IMR-90 (cell line): Measurements from ENCODE around the gene THYN1. TPM values are rescaled to one million over a fixed set of nuclear protein-coding genes. Genes with fewer than 3 reads are reported as not detected.

ENCODE experiments used
- ATAC-seq: fragments of 200-7000 bp; cut with Tn5 transposase; 2 replicates; pipeline ENCODE4 v1.9.1; 2020; ENCODE audit warnings: low read depth, mild to moderate bottlenecking, moderate library complexity
- BruUV-seq: library from RNA; stranded (reverse); fragments of 400-500 nt; replicated peaks from 2 replicates; lab custom pipeline; 2021; lab: Mats Ljungman, UMichigan
- CTCF ChIA-PET: fragments of 300-600 bp; formaldehyde crosslinking; extraction: SDS; loops from one replicate; lab custom pipeline; 2021; ENCODE audit warnings: antibody characterized with exemption; lab: Yijun Ruan, JAX
- POLR2A ChIA-PET: fragments of 300-600 bp; sonication (Branson Sonifier 250); formaldehyde crosslinking; loops from one replicate; lab custom pipeline; 2022; ENCODE audit warnings: antibody characterized with exemption; ENCODE audit not compliant: unreplicated experiment; lab: Charles Lee
- DNase-seq: peaks from one replicate; pipeline ENCODE4 v3.0.0; 2013
- H2AFZ ChIP-seq: replicated peaks from 2 replicates; pipeline ENCODE3; 2013; ENCODE audit warnings: low read length, mild to moderate bottlenecking; ENCODE audit not compliant: poor library complexity
- H2AK5ac ChIP-seq: 2 replicates; pipeline ENCODE4 v1.6.1; 2013; ENCODE audit warnings: low read depth, low read length, inconsistent platforms
- H2AK9ac ChIP-seq: replicated peaks from 2 replicates; pipeline ENCODE3; 2013; ENCODE audit warnings: mild to moderate bottlenecking, low read depth, low read length, moderate library complexity; ENCODE audit not compliant: poor library complexity
- H2BK120ac ChIP-seq: 2 replicates; pipeline ENCODE4 v1.6.1; 2013; ENCODE audit warnings: low read depth, low read length, inconsistent platforms
- H2BK15ac ChIP-seq: 3 replicates; pipeline ENCODE4 v1.6.1; 2013; ENCODE audit warnings: low read depth, low read length, inconsistent platforms
- H2BK20ac ChIP-seq: 2 replicates; pipeline ENCODE4 v1.6.1; 2013; ENCODE audit warnings: low read depth, mild to moderate bottlenecking, inconsistent platforms, low read length, moderate library complexity
- H2BK5ac ChIP-seq: 2 replicates; pipeline ENCODE4 v1.6.1; 2013; ENCODE audit warnings: mild to moderate bottlenecking, low read depth, low read length, inconsistent platforms; ENCODE audit not compliant: poor library complexity, severe bottlenecking
- H3K14ac ChIP-seq: replicated peaks from 2 replicates; pipeline ENCODE4 v1.6.1; 2013; ENCODE audit warnings: low read depth, low read length, inconsistent platforms
- H3K18ac ChIP-seq: 2 replicates; pipeline ENCODE4 v1.6.1; 2013; ENCODE audit warnings: low read depth, low read length, control low read depth
- H3K23ac ChIP-seq: 2 replicates; pipeline ENCODE4 v1.6.1; 2013; ENCODE audit warnings: low read depth, low read length, inconsistent platforms
- H3K27ac ChIP-seq: 2 replicates; pipeline ENCODE4 v1.5.1; 2013; ENCODE audit warnings: mild to moderate bottlenecking, control low read depth, low read length; ENCODE audit not compliant: insufficient read depth
- H3K27me3 ChIP-seq: 2 replicates; pipeline ENCODE4 v1.6.1; 2013; ENCODE audit warnings: low read length; ENCODE audit not compliant: control insufficient read depth, insufficient read depth
- H3K36me3 ChIP-seq: 2 replicates; pipeline ENCODE4 v1.6.1; 2013; ENCODE audit warnings: low read length, mixed read lengths; ENCODE audit not compliant: control insufficient read depth, insufficient read depth
- H3K4ac ChIP-seq: 2 replicates; pipeline ENCODE4 v1.6.1; 2013; ENCODE audit warnings: low read depth, low read length, inconsistent platforms
- H3K4me1 ChIP-seq: 2 replicates; pipeline ENCODE4 v1.6.1; 2013; ENCODE audit warnings: low read length, mixed read lengths; ENCODE audit not compliant: control insufficient read depth, insufficient read depth
- H3K4me2 ChIP-seq: 2 replicates; pipeline ENCODE4 v1.6.1; 2013; ENCODE audit warnings: low read depth, mild to moderate bottlenecking, control low read depth, low read length, moderate library complexity
- H3K4me3 ChIP-seq: 2 replicates; pipeline ENCODE4 v1.5.1; 2013; ENCODE audit warnings: low read depth, mild to moderate bottlenecking, control low read depth, low read length, moderate library complexity; ENCODE audit not compliant: insufficient read depth
- H3K56ac ChIP-seq: 2 replicates; pipeline ENCODE4 v1.6.1; 2013; ENCODE audit warnings: low read length, inconsistent platforms; ENCODE audit not compliant: insufficient read depth; ENCODE audit errors: extremely low read depth
- H3K79me1 ChIP-seq, 2 experiments: 2 replicates each; pipeline ENCODE4 v1.6.1; 2013; ENCODE audit warnings: low read length in 2 of 2, inconsistent platforms in 1 of 2, low read depth in 1 of 2
- H3K9ac ChIP-seq: 2 replicates; pipeline ENCODE4 v1.6.1; 2013; ENCODE audit warnings: low read depth, low read length, control low read depth
- H3K9me1 ChIP-seq: 2 replicates; pipeline ENCODE4 v1.6.1; 2013; ENCODE audit warnings: low read length, inconsistent platforms; ENCODE audit not compliant: insufficient read depth
- H3K9me3 ChIP-seq: 2 replicates; pipeline ENCODE4 v1.6.1; 2013; ENCODE audit warnings: low read length; ENCODE audit not compliant: control insufficient read depth, insufficient read depth
- H4K20me1 ChIP-seq: 2 replicates; pipeline ENCODE4 v1.6.1; 2013; ENCODE audit warnings: low read length, inconsistent platforms; ENCODE audit not compliant: insufficient read depth
- H4K5ac ChIP-seq: 2 replicates; pipeline ENCODE4 v1.6.1; 2013; ENCODE audit warnings: mild to moderate bottlenecking, low read depth, low read length, control low read depth
- H4K8ac ChIP-seq, 2 experiments: 2 replicates each; pipeline ENCODE4 v1.6.1; 2013; ENCODE audit warnings: low read depth in 2 of 2, low read length in 2 of 2, control low read depth in 1 of 2, inconsistent platforms in 1 of 2
- H4K91ac ChIP-seq: 2 replicates; pipeline ENCODE4 v1.6.1; 2013; ENCODE audit warnings: low read depth, low read length, inconsistent platforms; ENCODE audit not compliant: insufficient read depth
- BHLHE40 ChIP-seq: fragments of 150-350 bp; IDR thresholded peaks from 2 replicates; pipeline ENCODE4 v1.6.1; 2016; ENCODE audit warnings: mild to moderate bottlenecking, low read depth, low read length
- CEBPB ChIP-seq: IDR thresholded peaks from 2 replicates; pipeline ENCODE4 v1.6.1; 2012; ENCODE audit warnings: low read depth, low read length, improper control_type of control experiment
- CHD1 ChIP-seq: IDR thresholded peaks from 2 replicates; pipeline ENCODE4 v1.6.1; 2012; ENCODE audit warnings: low read depth, low read length, improper control_type of control experiment
- CTCF ChIP-seq: conservative IDR thresholded peaks from 2 replicates; pipeline ENCODE4 v1.5.1; 2012; ENCODE audit warnings: mild to moderate bottlenecking, low read depth, low read length, improper control_type of control experiment
- ELK1 ChIP-seq: fragments of 150-350 bp; IDR thresholded peaks from 2 replicates; pipeline ENCODE4 v1.6.1; 2016; ENCODE audit warnings: low read depth, mild to moderate bottlenecking, low read length, moderate library complexity, borderline replicate concordance
- FOS ChIP-seq: fragments of 150-350 bp; IDR thresholded peaks from 2 replicates; pipeline ENCODE4 v1.6.1; 2016; ENCODE audit warnings: low read depth, low read length
- MAFK ChIP-seq: IDR thresholded peaks from 2 replicates; pipeline ENCODE4 v1.6.1; 2012; ENCODE audit warnings: low read depth, low read length, improper control_type of control experiment
- MAZ ChIP-seq: IDR thresholded peaks from 2 replicates; pipeline ENCODE4 v1.6.1; 2012; ENCODE audit warnings: low read depth, mild to moderate bottlenecking, low read length, improper control_type of control experiment, moderate library complexity, borderline replicate concordance
- MXI1 ChIP-seq: IDR thresholded peaks from 2 replicates; pipeline ENCODE4 v1.6.1; 2012; ENCODE audit warnings: low read depth, mild to moderate bottlenecking, low read length, moderate library complexity, borderline replicate concordance
- NFE2L2 ChIP-seq: fragments of 150-350 bp; IDR thresholded peaks from 2 replicates; pipeline ENCODE4 v1.6.1; 2016; ENCODE audit warnings: low read depth, mild to moderate bottlenecking, low read length
- POLR2A ChIP-seq: IDR thresholded peaks from 2 replicates; pipeline ENCODE4 v1.6.1; 2012; ENCODE audit warnings: mild to moderate bottlenecking, low read depth, low read length
- RAD21 ChIP-seq: IDR thresholded peaks from 2 replicates; pipeline ENCODE4 v1.6.1; 2012; ENCODE audit warnings: low read length, improper control_type of control experiment
- RCOR1 ChIP-seq: IDR thresholded peaks from 2 replicates; pipeline ENCODE4 v1.6.1; 2012; ENCODE audit warnings: mild to moderate bottlenecking, low read length, improper control_type of control experiment; ENCODE audit not compliant: insufficient replicate concordance
- RFX5 ChIP-seq: IDR thresholded peaks from 2 replicates; pipeline ENCODE4 v1.8.0; 2012; ENCODE audit warnings: low read depth, mild to moderate bottlenecking, low read length, moderate library complexity
- SMC3 ChIP-seq: fragments of 150-350 bp; IDR thresholded peaks from 2 replicates; pipeline ENCODE4 v1.6.1; 2016; ENCODE audit warnings: low read depth, mild to moderate bottlenecking, antibody characterized with exemption, low read length, moderate library complexity
- USF2 ChIP-seq: fragments of 150-350 bp; IDR thresholded peaks from 2 replicates; pipeline ENCODE4 v1.6.1; 2017; ENCODE audit warnings: mild to moderate bottlenecking, antibody characterized with exemption, low read length, low read depth
- WGBS, 2 experiments: methylation state at CpG; one replicate each; pipeline versions ENCODE4 v1.1.5 to v1.1.7; 2013; ENCODE audit warnings: missing lambda C conversion rate in 2 of 2; ENCODE audit not compliant: insufficient read length in 1 of 2; ENCODE audit errors: extremely low coverage in 2 of 2; 5-methylcytosine and 5-hydroxymethylcytosine counted together
- dilution Hi-C: fragments of 300-500 bp; cut with HindIII; formaldehyde crosslinking; loops from one replicate; pipeline ENCODE4 v1.14.3; 2018; ENCODE audit warnings: low sequenced_read_pairs; ENCODE audit not compliant: unreplicated experiment
- in situ Hi-C: fragments of 300-500 bp; cut with MboI; formaldehyde crosslinking; loops from 3 replicates; pipeline ENCODE4 v1.14.3; 2019; ENCODE audit warnings: low sequenced_read_pairs, inconsistent platforms, mixed read lengths
- intact Hi-C: fragments of 100-400 bp; cut with micrococcal nuclease; formaldehyde crosslinking; loops from 2 replicates; pipeline ENCODE4 v1.10.0; 2022
- polyA plus RNA-seq, 3 experiments: library from polyadenylated mRNA; depleted of rRNA; stranded (reverse); fragments of >200 nt; gene quantifications; 2 replicates each; pipeline ENCODE4 v1.2.3, GENCODE V29; 2012; ENCODE audit warnings: low replicate concordance in 1 of 3
- total RNA-seq: library from RNA; depleted of rRNA; stranded (reverse); fragments of >200 nt; gene quantifications from 2 replicates; pipeline ENCODE4 v1.2.3, GENCODE V29; 2012

THYN1 gene
- total and polyA plus RNA-seq, 2 of the 4 experiments (the other 2 are of a cell fraction): 43.1 to 72.1 TPM

GRCh38 chr11:134215836-134216235 lies 37.3 kb downstream of the THYN1 start:
- no peak overlapping the region for H3K23ac ChIP-seq
- H3K27me3 ChIP-seq: no peaks in the 10 kb centered on the region
- H2BK120ac ChIP-seq: no peak overlapping the region
- ChIA-PET CTCF (no interaction called here), POLR2A (no interaction called here)
- no peak overlapping the region for H3K4me2 ChIP-seq
- H2BK5ac ChIP-seq: no peak overlapping the region
- peaks cover 10% of the 10 kb centered on the region for H3K36me3 ChIP-seq
- no peak overlapping the region for H4K8ac ChIP-seq
- H3K9me1 ChIP-seq: peaks cover 6% of the 10 kb centered on the region; the same call in 1 of the 2 replicates
- ATAC-seq (no peak), DNase-seq (no peak)
- no peak overlapping the region for H2AFZ ChIP-seq
- H3K18ac ChIP-seq: no peak overlapping the region
- WGBS, 2 experiments: no CpG with 5 or more reads among the region's 7 CpGs
- no peak overlapping the region for H2AK5ac ChIP-seq
- H4K91ac ChIP-seq: no peak overlapping the region
- no peak for TF ChIP-seq MXI1
- no peak for TF ChIP-seq CHD1
- TF ChIP-seq FOS: no peak
- no peak for TF ChIP-seq CTCF
- no peak for TF ChIP-seq BHLHE40
- TF ChIP-seq CEBPB: no peak
- no peak for TF ChIP-seq MAZ
- no peak for TF ChIP-seq RCOR1
- no peak for TF ChIP-seq POLR2A
- TF ChIP-seq RFX5: no peak
- no peak for TF ChIP-seq SMC3
- no peak for TF ChIP-seq RAD21
- TF ChIP-seq NFE2L2: no peak
- no peak for TF ChIP-seq MAFK
- TF ChIP-seq USF2: no peak
- TF ChIP-seq ELK1: no peak
- BruUV-seq: no TSS peak
- no peak overlapping the region for H2BK15ac ChIP-seq
- H2AK9ac ChIP-seq: no peak overlapping the region
- no peak overlapping the region for H3K9ac ChIP-seq
- H3K4me3 ChIP-seq: no peak overlapping the region
- H3K4me1 ChIP-seq: no peaks in the 10 kb centered on the region
- in situ Hi-C loops: no loop called here
- intact Hi-C loops: no loop called here
- H3K4ac ChIP-seq: no peak overlapping the region
- H3K56ac ChIP-seq: no peak overlapping the region
- H2BK20ac ChIP-seq: no peak overlapping the region
- H3K27ac ChIP-seq: no peak overlapping the region
- H3K14ac ChIP-seq: no peak overlapping the region
- no peaks in the 10 kb centered on the region for H4K20me1 ChIP-seq
- H3K9me3 ChIP-seq: no peaks in the 10 kb centered on the region
- peaks cover 20 to 21% of the 10 kb centered on the region in 2 experiments for H3K79me1 ChIP-seq
- dilution Hi-C loops: no loop called here
- no peak overlapping the region for H4K5ac ChIP-seq
